ENCODE results near the gene CAB39L.

Gene CAB39L

GRCh38 chr13:49288458-49288857 is 155.4 kb downstream of the CAB39L start:
- no peak for DNase-seq (ENCODE audit: low read depth)

- no peak for DNase-seq (ENCODE audit: low read depth)
Observed at GRCh38 chr13:49287995-49288394, 155.9 kb downstream of the CAB39L start.

GRCh38 chr13:49279885-49280284 is 164.0 kb downstream of the CAB39L start:
- no peak for DNase-seq (ENCODE audit: low read depth)

GRCh38 chr13:49279112-49279511 is 164.8 kb downstream of the CAB39L start:
- DNase-seq (ENCODE audit: low read depth), result no peak

- DNase-seq (ENCODE audit: low read depth), result no peak
Observed at GRCh38 chr13:49278211-49278610, 165.7 kb downstream of the CAB39L start.

GRCh38 chr13:49272296-49272695 is 171.6 kb downstream of the CAB39L start:
- no peak for DNase-seq (ENCODE audit: low read depth)

- DNase-seq (ENCODE audit: low read depth), result no peak
Observed at GRCh38 chr13:49271264-49271663, 172.6 kb downstream of the CAB39L start.

- peak; percentile 74 for DNase-seq (ENCODE audit: low read depth)
Observed at GRCh38 chr13:49265822-49266221, 178.0 kb downstream of the CAB39L start.

- DNase-seq (ENCODE audit: low read depth), result no peak
Observed at GRCh38 chr13:49262634-49263033, 181.2 kb downstream of the CAB39L start.

GRCh38 chr13:49259586-49259985 is 184.3 kb downstream of the CAB39L start:
- DNase-seq (ENCODE audit: low read depth), result no peak

Data from amniotic epithelial cell (primary cell).